Activated gamma-delta T cell (primary cell): Measurements from ENCODE around the gene PDE6A.

Experiments
- DNase-seq: peaks from one replicate; lab custom pipeline; 2025; lab: John Stamatoyannopoulos, UW

PDE6A gene

DNA sequence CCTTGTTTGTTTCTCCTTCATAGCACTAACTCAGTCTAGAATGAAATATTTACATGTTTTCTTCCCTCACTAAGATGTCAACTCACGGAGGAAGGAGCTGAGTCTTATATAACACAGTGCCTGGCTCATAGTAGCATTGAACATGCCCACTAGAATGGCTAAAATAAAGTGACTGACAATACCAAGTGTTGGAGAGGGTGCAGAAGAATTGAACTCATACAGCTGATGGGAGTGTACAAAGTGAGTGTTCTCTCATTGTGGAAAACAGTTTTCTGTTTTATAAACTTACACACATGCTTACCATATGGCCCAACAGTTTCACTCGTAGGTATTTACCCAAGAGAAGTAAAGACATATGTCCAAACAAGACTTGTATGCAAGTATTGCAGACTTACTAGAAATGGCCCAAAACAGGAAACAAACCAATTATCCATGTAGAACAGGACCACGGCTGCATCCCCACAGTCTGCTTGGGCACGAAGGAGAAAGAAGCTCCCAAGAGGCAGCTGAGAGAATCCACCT, 127.0 kb downstream of the PDE6A start:
- no peak for DNase-seq

DNA sequence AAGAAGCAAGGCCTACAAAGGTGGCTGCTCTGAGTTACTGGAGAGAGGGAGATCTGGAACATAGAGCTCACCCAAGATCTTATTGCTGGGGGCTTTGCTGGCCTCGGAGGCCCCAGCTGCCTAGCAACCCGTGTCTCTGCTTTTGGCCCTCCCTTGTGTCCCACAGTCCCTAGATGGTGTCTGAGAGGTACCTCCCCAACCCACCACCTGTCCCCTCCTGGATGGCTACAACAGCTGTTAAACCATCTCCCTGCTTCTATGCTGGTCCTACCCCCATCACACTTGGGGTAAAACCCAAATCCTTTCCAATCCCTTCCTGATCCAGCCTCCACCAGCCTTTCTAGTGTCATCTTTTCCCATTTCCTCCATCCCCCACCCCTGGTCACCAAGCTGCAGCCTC, 127.9 kb downstream of the PDE6A start:
- no peak for DNase-seq

DNA sequence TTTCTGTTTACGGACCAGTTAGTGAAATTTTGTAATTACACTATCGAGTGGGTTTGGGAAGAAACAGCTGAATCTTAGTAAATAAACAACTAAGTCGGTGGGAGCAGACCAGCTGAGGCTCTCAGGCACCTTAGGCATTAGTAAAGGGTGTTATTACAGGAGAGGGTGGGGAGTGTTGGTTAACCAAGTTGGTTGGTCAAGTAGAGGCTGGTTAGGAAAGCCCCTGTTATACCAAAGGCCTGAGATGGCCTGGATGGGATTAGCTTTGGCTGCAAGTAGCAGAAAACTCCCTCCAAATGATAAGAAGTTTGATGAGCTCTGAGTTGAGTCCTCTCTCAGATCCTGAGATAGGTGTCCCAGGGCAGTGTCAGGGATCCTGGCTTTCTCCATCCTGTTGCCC, 133.1 kb downstream of the PDE6A start:
- DNase-seq, result no peak

DNA sequence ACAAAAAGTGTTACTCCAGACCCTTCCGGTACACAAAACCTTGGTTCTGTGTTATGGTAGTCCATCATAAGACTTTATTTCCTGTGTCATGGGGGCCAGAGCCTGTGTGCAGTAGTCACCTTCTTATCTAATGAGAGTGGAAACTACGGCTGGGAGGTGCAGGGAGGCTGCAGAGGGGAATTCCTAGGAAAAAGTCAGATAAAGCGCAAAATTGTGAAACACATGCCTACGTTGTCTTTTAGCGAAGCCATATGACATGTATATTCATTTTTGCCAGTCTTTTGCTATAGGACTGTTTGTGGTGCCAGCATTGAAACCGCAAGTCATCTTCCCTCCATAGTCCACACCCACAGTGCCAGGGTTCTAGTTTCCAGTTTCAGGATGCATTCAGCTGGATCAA, 133.7 kb downstream of the PDE6A start:
- no peak for DNase-seq

DNA sequence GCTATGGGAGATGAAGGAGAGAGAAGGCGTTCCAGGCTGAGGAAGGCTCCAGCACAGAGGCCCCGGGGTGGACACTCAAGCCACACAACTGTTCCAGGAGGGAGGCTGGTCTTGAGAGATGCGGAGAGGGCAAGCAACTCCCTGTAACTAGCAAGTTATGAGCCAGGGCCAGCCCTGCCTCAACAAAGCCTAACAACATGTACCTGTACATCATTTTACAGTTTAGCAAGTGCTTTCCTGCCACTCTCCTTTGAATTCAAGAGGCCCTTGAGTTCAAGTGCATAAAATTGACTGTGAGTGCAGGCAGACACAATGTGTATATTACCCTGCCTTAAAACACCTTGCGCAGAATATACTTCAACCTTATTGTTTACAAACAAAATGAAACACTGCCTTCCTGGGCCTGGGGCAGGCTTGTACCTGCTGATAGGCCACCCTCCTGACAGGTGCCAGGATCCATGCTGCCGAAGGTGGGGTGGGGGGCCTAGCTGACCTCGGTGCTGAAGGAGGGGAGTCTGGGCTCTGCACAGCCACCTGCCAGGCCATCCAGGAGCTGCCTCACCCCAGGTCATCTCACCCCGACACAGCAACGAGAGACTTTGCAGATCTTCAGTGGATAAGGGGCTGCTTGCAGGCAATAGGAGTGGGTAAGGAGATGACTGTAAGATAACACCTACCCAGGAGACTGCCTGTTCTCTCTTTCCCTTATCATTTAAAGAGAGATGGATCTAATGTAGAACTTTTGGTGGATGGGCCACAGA, 134.5 kb downstream of the PDE6A start:
- no peak for DNase-seq

DNA sequence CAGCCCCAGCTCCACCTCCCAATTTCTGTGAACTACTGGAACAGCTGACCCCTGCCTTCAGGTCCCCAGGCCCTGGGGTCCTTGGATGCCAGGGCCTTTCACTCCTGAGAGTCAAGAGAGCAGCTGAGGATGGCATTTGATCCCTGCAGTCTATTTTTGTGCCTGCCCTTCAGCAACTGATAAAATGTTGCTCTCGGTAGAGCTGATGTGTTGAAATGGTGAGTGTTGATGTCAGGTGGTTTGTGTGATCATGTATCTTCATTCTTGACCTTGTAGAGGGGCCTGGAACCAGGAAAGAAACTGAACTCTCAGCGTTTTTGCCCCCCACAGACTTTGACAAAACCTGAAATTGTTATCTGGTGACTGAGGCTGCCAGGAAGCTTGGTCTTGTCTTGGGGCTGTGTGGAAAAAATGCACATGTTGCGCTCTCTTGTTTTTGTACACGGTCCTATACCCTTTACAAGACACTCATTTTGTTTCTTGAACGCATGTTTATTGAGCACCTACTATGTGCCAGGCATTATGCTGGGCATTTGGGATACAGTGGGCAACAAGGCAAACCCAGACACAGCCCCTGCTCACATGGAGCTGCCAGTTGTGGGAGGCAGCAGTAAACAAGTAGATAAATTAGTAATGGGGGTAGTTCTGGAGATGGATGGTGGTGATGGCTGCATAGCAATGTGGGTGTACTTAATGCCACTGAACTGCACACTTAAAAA, 136.2 kb downstream of the PDE6A start:
- no peak for DNase-seq
